GM19351 (cell line): ENCODE measurements around the gene WFIKKN2.
"Not testable (repeated sequence)": the region's sequence is repeated elsewhere in the genome, so short reads cannot be mapped to it uniquely, and the experiment has no call there.

Experiments used
- ATAC-seq: cut with Tn5 transposase; IDR thresholded peaks from one replicate; pipeline ENCODE4 v1.9.1; 2021; ENCODE audit warnings: mild to moderate bottlenecking, moderate library complexity; ENCODE audit not compliant: unreplicated experiment

Gene WFIKKN2

GRCh38 chr17:50871364-50871763, 36.0 kb downstream of the WFIKKN2 start:
- no peak for ATAC-seq

GRCh38 chr17:50871898-50872297, 36.5 kb downstream of the WFIKKN2 start:
- no peak for ATAC-seq

- no peak for ATAC-seq
Measured at GRCh38 chr17:50872710-50873424, 37.5 kb downstream of the WFIKKN2 start.

DNA sequence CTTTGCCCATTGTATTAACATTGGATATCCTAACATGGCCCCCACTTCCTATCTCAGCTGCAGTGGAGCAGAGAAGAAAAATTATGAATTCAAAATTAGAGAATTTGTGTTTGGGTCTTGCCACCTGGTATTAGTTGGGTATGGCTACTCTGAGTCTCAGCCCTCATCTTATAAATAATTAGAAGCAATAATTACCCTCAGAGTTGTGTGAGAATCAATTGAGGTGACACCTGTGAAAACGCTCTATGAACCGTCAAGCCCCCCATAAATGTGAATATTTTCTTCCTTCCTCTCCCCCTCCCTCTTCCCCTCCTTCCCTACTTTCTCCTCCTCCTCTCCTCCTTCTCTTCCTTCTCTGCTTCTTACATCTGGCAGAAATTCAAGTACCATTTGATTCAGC, 39.7 kb downstream of the WFIKKN2 start:
- no peak for ATAC-seq

DNA sequence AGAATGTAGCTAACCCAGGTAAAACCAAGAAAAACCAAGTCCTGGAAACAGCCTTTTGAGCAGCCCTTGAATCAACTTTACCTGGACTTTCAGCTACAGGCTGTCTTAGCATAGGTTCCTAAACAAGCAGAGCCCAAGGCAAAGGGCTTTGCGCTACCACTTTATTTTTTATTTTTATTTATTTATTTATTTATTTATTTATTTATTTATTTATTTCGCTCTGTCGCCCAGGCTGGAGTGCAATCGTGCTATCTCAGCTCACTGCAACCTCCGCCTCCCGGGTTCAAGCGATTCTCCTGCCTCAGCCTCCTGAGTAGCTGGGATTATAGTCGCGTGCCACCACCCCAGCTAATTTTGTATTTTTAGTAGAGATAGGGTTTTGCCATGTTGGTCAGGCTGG, 41.7 kb downstream of the WFIKKN2 start:
- ATAC-seq, result not testable (repeated sequence)

- ATAC-seq, result no peak
Measured at GRCh38 chr17:50877838-50878237, 42.5 kb downstream of the WFIKKN2 start.

- ATAC-seq, result no peak
Measured at GRCh38 chr17:50879086-50879485, 43.7 kb downstream of the WFIKKN2 start.

DNA sequence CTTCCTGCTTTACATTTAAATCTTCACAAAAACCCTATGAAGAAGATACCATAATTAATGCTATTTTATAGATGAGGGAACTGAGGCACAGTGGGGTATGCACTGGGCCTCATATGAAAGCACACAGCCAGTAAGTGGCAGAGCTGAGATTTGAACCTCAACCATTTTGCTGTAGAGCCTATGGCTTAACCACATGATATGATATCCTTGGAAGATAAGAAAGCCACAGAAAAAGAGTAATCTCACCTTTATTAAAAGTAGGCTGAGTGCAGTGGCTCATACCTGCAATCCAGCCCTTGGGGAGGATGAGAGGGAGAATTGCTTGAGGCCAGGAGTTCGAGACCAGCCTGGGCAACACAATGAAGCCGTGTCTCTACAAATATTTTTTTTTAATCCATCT, 45.8 kb downstream of the WFIKKN2 start:
- ATAC-seq, result no peak

GRCh38 chr17:50882851-50883250, 47.5 kb downstream of the WFIKKN2 start:
- ATAC-seq, result no peak

DNA sequence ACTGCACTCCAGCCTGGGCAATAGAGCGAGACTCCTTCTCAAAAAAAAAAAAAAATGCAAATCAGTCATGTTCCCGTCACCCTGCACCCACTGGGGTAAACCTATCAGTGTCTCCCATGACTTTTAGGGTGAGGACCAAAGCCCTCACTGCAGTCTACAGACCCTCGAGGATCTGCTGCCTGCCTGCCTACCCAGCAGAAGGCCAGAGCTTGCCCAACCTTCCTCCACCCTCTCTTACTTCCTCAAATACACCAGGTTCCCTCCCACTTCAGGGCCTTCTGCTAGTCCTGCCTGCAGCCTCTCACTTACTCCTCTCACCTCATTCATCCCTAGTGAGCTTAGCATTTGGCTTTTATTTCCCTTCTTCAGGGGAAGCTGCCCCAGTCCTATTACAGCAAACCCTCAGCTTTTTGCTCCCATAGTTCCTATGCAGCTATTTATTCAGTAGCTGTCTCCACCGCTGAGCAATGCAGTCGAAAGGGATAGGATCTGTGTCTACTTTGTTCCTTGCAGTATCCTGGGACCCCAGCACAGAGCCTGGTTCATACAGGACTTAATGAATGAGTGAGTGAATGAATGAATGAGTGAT, 48.6 kb downstream of the WFIKKN2 start:
- peak; percentile 56 for ATAC-seq

DNA sequence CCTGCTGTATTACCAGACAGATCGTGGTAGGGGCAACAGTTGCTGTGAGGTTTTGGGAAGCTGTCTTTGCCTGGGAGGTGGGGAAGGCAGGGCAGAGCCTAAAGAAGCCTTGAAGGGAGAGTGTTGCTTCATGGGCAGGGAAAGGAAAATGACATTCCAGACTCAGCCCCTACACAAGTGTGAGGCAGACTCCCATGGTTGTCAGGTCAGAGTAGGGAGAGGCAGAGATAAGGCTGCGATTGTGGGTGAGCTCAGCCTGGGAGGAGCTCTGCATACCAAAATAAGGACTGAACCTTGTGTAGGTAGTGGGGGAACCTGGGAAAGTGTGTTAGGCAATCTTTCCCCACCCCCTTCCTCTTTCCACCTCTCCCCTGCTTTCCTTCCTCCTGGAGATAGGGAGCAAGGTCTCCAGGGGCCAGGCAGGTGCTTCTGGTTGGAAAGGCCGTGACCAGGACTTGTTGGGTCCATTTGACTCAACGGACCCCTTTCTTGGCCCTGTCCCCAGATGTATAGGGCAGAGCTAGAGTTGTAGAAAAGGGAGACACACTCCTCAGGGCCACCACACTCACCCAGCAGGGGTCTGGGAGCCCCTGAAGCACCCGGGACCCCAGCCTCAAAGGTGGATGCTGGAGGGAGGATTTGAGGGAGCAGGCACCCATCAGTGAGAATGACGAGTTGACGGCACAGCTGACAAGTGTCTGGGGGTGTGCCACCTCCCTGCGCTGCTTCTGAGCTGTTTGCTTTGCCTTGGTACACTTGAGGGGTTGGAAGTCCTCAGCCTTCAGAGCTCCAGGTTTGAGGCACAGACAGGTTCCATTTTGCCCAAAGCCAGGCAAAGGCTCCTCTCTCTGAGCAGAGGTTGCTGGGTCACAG, 49.3 kb downstream of the WFIKKN2 start:
- ATAC-seq, result no peak

GRCh38 chr17:50887705-50888245, 52.4 kb downstream of the WFIKKN2 start:
- no peak for ATAC-seq

DNA sequence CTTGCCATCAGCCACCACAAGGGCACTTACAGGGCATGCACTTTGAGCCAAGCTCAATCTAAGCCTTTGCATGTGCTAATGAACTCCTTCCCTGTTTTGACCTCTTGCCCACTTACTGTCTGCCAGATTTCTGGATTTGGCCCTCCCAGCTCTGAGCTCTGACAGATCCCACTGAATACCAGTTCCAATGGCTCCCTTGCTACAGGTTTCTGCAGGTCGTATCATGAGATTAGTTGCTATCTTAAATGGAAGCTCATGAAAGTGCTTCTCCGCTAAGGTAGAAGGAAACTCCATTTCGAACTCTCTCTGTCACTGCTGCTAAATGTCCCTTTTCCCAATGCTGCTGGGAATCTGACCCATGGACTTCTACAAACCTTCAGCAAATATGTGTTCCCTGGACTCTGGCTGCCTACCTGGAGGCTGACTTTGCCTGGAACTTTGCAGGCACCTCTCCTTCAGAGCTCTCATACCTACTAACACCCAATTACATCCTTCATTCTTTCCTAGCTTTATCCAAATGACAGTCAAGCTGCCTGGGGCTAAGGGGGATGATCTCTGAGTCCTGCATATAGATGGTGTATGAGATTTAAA, 54.2 kb downstream of the WFIKKN2 start:
- ATAC-seq, result no peak

DNA sequence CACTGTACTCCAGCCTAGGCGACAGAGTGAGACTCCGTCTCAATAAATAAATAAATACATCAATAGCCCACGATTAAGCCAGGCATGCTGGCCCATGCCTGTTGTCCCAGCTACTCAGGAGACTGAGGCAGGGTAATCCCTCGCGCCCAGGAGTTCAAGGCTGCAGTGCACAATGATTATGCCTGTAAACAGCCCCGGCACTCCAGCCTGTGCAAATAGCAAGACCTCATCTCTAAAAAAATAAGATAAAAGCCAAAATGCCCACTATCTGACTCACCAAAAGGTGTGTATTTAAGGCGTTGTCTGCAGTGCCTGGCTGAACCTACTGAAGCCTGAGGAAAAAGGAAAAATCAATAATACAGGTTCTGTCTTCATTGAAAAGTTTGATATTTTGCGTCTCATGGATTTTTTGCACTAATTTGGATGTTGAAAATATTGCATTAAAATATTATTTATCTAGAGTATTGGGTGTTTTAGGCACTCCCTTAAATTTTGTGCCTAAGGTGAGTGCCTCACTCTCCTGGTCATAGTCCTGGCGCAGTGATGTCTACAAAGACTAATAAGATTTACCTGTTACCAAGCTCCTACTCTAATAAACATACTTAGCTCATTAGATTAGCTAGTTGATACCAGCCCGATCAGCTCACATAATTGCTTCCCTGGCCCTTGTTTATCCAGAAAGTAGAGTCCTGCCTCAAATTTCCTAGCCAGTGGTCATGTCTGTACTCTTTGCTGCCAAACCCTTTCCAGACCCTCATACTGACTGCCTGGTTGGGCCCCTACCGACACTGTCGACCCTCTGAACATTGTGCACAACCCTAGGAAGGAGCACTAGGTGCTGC, 55.5 kb downstream of the WFIKKN2 start:
- no peak for ATAC-seq

DNA sequence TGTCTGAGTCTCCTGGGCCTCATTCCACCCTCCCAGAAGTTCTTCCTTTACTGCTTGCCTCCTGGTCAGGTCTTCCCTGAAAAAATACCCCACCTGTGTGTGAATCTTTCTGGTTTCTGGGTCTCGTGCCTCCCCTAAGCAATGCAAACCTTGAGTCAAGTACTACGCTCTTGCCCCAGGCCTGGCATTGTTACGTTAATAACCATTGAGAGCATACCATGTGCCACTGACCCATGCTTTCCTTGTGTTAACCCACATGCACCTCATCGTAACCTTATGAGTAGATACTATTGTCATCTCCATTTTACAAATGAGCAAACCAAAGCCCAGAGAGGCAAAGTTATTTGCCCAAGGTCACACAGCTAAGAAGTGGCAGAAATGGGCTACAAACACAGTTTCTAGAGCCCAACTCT, 56.2 kb downstream of the WFIKKN2 start:
- no peak for ATAC-seq
